HCT116 (cell line): ENCODE results near the gene MYO3B.

ENCODE experiments used
- CBX3 ChIP-seq: IDR thresholded peaks from 2 replicates; pipeline ENCODE4 v1.6.1; 2012; ENCODE audit warnings: low read depth
- CEBPB ChIP-seq: IDR thresholded peaks from 2 replicates; pipeline ENCODE4 v1.6.1; 2012; ENCODE audit warnings: low read depth
- CTCF ChIP-seq, 3 experiments: fragments of 200-600 bp in 1 of 3; sonication (generic) in 1 of 3; IDR thresholded peaks in 2 of 3; conservative IDR thresholded peaks in 1 of 3; 2 replicates each; pipeline ENCODE4 v1.5.1; 2012 to 2017; ENCODE audit warnings: low read depth in 2 of 3, low read length in 2 of 3, antibody characterized with exemption in 1 of 3, borderline replicate concordance in 1 of 3, control low read depth in 1 of 3, mild to moderate bottlenecking in 1 of 3, mixed read lengths in 1 of 3, mixed run types in 1 of 3, moderate library complexity in 1 of 3; ENCODE audit not compliant: insufficient read depth in 1 of 3
- EZH2 ChIP-seq: fragments of 200-600 bp; sonication (generic); IDR thresholded peaks from 2 replicates; pipeline ENCODE4 v1.6.1; 2017; ENCODE audit warnings: antibody characterized with exemption, mixed run types
- JUND ChIP-seq: IDR thresholded peaks from 2 replicates; pipeline ENCODE4 v1.6.1; 2012
- POLR2A ChIP-seq: IDR thresholded peaks from 2 replicates; pipeline ENCODE4 v1.7.0; 2011; ENCODE audit warnings: borderline replicate concordance; ENCODE audit not compliant: insufficient read depth, insufficient read length; ENCODE audit errors: extremely low read depth
- POLR2AphosphoS5 ChIP-seq: IDR thresholded peaks from 2 replicates; pipeline ENCODE4 v1.6.1; 2011; ENCODE audit warnings: mild to moderate bottlenecking, low read depth, low read length, moderate library complexity
- REST ChIP-seq: IDR thresholded peaks from 2 replicates; pipeline ENCODE4 v1.6.1; 2012; ENCODE audit warnings: low read depth
- SIN3A ChIP-seq: IDR thresholded peaks from 2 replicates; pipeline ENCODE4 v1.6.1; 2012; ENCODE audit warnings: low read depth
- SP1 ChIP-seq: IDR thresholded peaks from 2 replicates; pipeline ENCODE4 v1.6.1; 2012; ENCODE audit warnings: low read depth
- YY1 ChIP-seq: IDR thresholded peaks from 2 replicates; pipeline ENCODE4 v1.6.1; 2011; ENCODE audit warnings: low read length, low read depth, moderate library complexity, mild to moderate bottlenecking; ENCODE audit not compliant: insufficient replicate concordance; ENCODE audit errors: extremely low read depth
- ZFX ChIP-seq: fragments of 450-650 bp; IDR thresholded peaks from 2 replicates; pipeline ENCODE4 v1.6.1; 2017

GRCh38 chr2:170500104-170500503 lies 322.2 kb downstream of the MYO3B start:
- TF ChIP-seq SIN3A (no peak), EZH2 (no peak), CTCF (IDR thresholded peaks at IDR 0.05 in 2 of 3, conservative IDR thresholded peaks at IDR 0.05 in 1 of 3; ENCODE audit: borderline replicate concordance in 1 of 3, insufficient read depth in 1 of 3, low read depth in 2 of 3, low read length in 2 of 3) (no peak), YY1 (no peak), POLR2A (no peak), CEBPB (no peak), ZFX (no peak), REST (no peak), POLR2AphosphoS5 (no peak), SP1 (no peak), JUND (no peak), CBX3 (no peak)
